GM12872 (cell line): Measurements from ENCODE around the gene IL17A.

Experiments
- TF ChIP-seq, protein P1 (sequence below): IDR thresholded peaks from 3 replicates; pipeline ENCODE4 v1.5.1; 2011; ENCODE audit warnings: low read depth, mild to moderate bottlenecking, low read length, moderate library complexity; ENCODE audit not compliant: insufficient read depth

The IL17A gene

DNA sequence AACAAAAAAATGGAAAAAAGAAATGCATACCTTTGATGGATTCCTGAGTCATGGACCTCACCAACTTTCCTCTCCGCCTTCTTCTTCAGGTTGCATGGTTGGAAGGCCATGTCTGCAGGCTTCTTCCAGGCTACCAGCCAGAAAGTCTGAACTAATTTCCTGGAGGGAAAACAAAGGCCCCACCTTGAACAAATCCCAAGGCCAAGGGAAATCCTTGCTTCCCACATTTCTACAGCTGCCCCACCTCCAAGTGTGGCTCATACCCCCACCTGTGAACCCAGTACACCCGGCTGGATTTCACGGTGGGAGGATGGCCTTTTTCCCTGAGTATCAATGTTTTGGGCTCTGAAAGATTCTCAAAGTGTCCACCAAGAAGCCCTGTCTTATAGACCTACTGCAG is 22.4 kb downstream of the IL17A start:
- TF ChIP-seq, protein P1, sequence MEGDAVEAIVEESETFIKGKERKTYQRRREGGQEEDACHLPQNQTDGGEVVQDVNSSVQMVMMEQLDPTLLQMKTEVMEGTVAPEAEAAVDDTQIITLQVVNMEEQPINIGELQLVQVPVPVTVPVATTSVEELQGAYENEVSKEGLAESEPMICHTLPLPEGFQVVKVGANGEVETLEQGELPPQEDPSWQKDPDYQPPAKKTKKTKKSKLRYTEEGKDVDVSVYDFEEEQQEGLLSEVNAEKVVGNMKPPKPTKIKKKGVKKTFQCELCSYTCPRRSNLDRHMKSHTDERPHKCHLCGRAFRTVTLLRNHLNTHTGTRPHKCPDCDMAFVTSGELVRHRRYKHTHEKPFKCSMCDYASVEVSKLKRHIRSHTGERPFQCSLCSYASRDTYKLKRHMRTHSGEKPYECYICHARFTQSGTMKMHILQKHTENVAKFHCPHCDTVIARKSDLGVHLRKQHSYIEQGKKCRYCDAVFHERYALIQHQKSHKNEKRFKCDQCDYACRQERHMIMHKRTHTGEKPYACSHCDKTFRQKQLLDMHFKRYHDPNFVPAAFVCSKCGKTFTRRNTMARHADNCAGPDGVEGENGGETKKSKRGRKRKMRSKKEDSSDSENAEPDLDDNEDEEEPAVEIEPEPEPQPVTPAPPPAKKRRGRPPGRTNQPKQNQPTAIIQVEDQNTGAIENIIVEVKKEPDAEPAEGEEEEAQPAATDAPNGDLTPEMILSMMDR: no peak

DNA sequence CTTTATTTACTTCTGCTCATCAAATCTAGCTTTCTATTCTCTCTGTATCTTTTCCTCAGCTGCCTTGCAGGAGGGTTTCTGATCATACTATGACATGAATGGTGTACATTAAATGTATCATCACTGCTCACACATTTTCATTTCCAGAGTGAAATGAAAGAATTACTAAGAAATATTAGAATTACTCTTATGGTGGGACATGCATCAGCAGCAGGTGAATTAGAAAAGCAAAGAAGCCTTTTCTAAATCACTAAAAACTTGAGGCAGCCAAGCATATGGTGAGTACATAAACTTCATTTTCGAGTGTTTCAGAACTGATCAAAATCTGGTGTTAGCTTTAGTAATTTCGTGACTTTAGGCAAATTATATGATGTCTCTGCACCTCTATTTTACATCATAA is 23.6 kb downstream of the IL17A start:
- TF ChIP-seq, protein P1: no peak

DNA sequence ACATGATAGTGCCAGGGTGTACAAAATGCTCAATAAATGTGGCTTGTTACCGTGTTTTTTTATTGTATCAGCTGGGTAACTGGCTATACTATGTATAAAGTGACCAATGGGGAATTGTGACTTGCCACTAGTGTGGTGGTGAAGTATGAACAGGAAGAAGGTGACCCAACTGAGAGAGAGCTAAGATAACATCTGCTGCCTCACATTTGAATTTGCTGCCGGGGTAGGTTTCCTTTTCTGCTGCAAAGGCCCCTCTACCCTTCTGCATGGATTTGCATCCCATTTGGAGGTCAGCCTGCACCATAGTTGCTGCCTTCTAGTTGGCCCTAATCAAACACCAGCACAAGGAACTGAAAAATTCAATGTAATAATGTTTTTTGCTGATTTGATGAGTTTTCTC is 24.1 kb downstream of the IL17A start:
- TF ChIP-seq, protein P1: no peak

DNA sequence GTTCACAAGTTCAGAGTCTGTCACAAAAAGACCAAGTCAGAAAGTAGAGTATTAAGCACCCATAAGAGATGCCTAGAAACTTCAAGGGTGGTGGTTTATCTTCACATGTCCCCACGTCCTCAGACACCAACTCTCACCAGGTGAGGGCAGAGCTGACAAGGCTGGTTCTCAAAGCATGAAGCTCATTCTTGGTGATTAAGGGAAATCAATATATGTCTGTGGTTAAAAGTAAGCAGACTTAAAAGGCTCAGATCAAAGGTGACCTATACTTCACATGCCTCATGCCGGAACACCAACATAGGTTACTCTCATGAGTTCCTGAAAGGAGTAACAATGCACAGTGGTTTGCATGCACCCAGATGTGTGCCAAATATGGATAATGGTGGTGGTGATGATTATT is 27.0 kb downstream of the IL17A start:
- TF ChIP-seq, protein P1: 0 out of 3 replicates have a peak, but pooled peaks have one; percentile 9

DNA sequence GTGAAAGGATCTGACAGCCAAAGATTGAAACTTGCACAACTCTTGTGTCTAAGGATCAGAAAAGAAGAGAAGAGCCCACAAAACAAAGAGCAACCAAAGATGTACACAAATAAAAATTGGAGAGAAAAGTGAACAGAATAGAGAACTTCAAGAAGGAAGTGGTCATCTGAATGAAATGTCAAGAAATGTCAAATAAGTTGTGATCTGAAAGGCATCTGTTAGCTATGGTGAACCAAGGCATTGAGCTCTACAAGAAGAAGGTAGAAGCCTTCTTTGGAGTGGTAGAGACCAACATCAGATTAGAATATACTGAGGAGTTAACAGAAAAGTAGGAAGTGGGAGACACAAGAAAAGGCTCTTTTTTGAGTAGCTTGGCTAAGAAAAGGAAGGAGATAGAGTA is 29.6 kb downstream of the IL17A start:
- TF ChIP-seq, protein P1: no peak

DNA sequence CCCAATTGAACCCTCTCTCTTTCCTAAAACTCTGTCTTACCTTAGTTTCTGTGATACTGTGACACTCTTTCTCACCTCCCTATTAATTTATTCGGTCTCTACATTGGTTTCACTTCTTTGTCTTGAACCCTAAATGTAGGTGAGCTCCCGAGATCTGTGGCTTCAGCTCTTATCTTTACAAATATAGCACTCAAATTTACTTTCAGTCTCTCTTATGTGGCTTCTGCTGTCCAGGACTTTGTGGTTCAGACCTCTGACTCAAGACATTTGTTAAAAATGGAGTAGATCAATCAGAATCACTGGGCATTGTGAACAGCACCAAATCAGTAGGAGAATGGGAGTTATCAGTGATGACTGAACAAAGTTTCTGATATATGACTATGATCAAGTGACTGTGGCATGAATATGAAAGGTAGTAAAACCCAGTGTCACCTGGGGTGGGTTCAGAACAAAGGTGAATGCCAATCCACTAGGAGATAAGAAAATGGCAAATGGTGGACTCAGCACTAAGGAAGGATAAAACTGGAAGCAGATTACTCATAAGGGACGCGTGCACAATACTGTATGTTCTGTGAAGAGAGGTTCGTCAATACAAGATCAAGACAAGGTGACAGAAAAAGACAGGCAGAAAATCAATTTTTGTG is 30.9 kb downstream of the IL17A start:
- TF ChIP-seq, protein P1: no peak

DNA sequence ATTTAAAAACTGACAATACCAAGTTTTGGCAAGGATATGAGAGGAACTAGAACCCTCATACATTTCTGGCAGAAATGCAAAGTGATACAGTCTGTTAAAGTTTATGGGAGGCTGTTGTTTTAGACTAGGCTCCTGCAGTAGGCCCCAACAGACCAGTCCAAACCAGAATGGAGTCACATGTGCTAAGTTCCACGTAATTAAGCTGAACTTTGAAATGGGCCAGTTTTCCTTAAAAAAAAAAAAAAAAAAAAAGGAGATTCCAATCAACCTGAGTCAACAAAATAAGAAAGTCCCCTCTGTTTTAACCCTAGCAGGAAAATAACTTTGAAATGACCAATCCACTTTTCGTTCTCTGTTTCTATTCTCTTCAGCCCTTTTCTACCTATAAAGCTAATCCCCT is 31.6 kb downstream of the IL17A start:
- TF ChIP-seq, protein P1: no peak
